Natural killer cell (primary cell): ENCODE results near the gene FLYWCH1. TPM values are rescaled to one million over a fixed set of nuclear protein-coding genes. Genes with fewer than 3 reads are reported as not detected.
"Not testable (repeated sequence)": the region's sequence is repeated elsewhere in the genome, so short reads cannot be mapped to it uniquely, and the experiment has no call there.

Experiments
- ATAC-seq, 3 donors: fragments of 150-1000 bp in 2 of 3; fragments of 200-7000 bp in 1 of 3; cut with Tn5 transposase; 1 replicate in 1 of 3; 2 replicates in 2 of 3; pipeline ENCODE4 v1.10.0; 2021; ENCODE audit warnings: mild to moderate bottlenecking in 2 of 3, moderate library complexity in 2 of 3
- DNase-seq, 2 donors: peaks; one replicate each; pipeline versions ENCODE4 v3.0.0 to v3.0.0-alpha.2; 2013 to 2021; ENCODE audit warnings: mixed read lengths in 1 of 2
- H3K27ac ChIP-seq: one replicate; pipeline ENCODE4 v1.5.1; 2013; ENCODE audit warnings: mild to moderate bottlenecking, low read length
- H3K27me3 ChIP-seq: one replicate; pipeline ENCODE4 v1.6.1; 2013; ENCODE audit warnings: low read length; ENCODE audit not compliant: control insufficient read depth, insufficient read depth
- H3K36me3 ChIP-seq: one replicate; pipeline ENCODE4 v1.6.1; 2013; ENCODE audit warnings: low read length; ENCODE audit not compliant: control insufficient read depth, insufficient read depth
- H3K4me1 ChIP-seq: one replicate; pipeline ENCODE4 v1.6.1; 2013; ENCODE audit warnings: low read length; ENCODE audit not compliant: control insufficient read depth, insufficient read depth
- H3K4me3 ChIP-seq: one replicate; pipeline ENCODE4 v1.5.1; 2013; ENCODE audit warnings: low read length
- H3K9me3 ChIP-seq: one replicate; pipeline ENCODE4 v1.6.1; 2013; ENCODE audit warnings: low read length; ENCODE audit not compliant: control insufficient read depth, insufficient read depth
- H3K27ac Mint-ChIP-seq, 2 donors: one replicate each; pipeline ENCODE4 v1.8.0; 2022; ENCODE audit warnings: mild to moderate bottlenecking in 2 of 2, mixed read lengths in 2 of 2, moderate library complexity in 1 of 2
- H3K27me3 Mint-ChIP-seq, 2 donors: one replicate each; pipeline ENCODE4 v1.8.0; 2022; ENCODE audit warnings: low read depth in 2 of 2, mixed read lengths in 2 of 2
- H3K36me3 Mint-ChIP-seq: one replicate; pipeline ENCODE4 v1.8.0; 2022; ENCODE audit warnings: mixed read lengths
- H3K4me1 Mint-ChIP-seq, 2 donors: one replicate each; pipeline ENCODE4 v1.8.0; 2022; ENCODE audit warnings: mixed read lengths in 2 of 2
- H3K4me3 Mint-ChIP-seq: one replicate; pipeline ENCODE4 v1.8.0; 2022; ENCODE audit warnings: mild to moderate bottlenecking, moderate library complexity, mixed read lengths
- H3K9me3 Mint-ChIP-seq, 2 donors: one replicate each; pipeline ENCODE4 v1.8.0; 2022; ENCODE audit warnings: mixed read lengths in 2 of 2
- CTCF ChIP-seq: fragments of 200-600 bp; IDR thresholded peaks from one replicate; pipeline ENCODE4 v1.8.0; 2022; ENCODE audit warnings: antibody characterized with exemption
- WGBS: methylation state at CpG from one replicate; pipeline ENCODE4 v1.1.7; 2013; ENCODE audit warnings: missing lambda C conversion rate; ENCODE audit not compliant: insufficient coverage; 5-methylcytosine and 5-hydroxymethylcytosine counted together
- intact Hi-C: fragments of 100-400 bp; cut with micrococcal nuclease; formaldehyde crosslinking; loops from one replicate; pipeline ENCODE4 v1.14.2; 2022
- total RNA-seq, 4 donors: library from RNA; stranded (reverse); fragments of 120-200 nt in 1 of 4; gene quantifications; one replicate each; pipeline versions ENCODE4 v1.2.3 to v1.2.4, GENCODE V29; 2013 to 2022

FLYWCH1 gene
- total RNA-seq, 3 donors from 2014 or later (not counting 1 experiment from before 2014, with no cell fraction given): 85.1 to 148 (median 130) TPM

- Mint-ChIP-seq H3K9me3 (no peaks in the 10 kb centered on the region), H3K27me3 (no peaks in the 10 kb centered on the region), H3K36me3 (no peaks in the 10 kb centered on the region), H3K4me1 (no peaks in the 10 kb centered on the region), H3K4me3 (no peak overlapping the region), H3K27ac (no peak overlapping the region)
- intact Hi-C loops: no loop called here
- Histone ChIP-seq H3K27me3 (no peaks in the 10 kb centered on the region), H3K4me3 (no peak overlapping the region), H3K9me3 (no peaks in the 10 kb centered on the region), H3K4me1 (no peaks in the 10 kb centered on the region), H3K36me3 (peaks cover 44% of the 10 kb centered on the region), H3K27ac (no peak overlapping the region)
- ATAC-seq (no peak), DNase-seq (no peak)
- TF ChIP-seq CTCF: no peak
- 100% methylated on average over 2 of the region's 2 CpGs for WGBS
Observed at GRCh38 chr16:2939968-2940367, 28.2 kb downstream of the FLYWCH1 start.

GRCh38 chr16:2942045-2942444, 30.3 kb downstream of the FLYWCH1 start:
- WGBS: 95% methylated on average over 4 of the region's 4 CpGs
- H3K4me1 ChIP-seq: no peaks in the 10 kb centered on the region
- no peak for TF ChIP-seq CTCF
- H3K27me3 ChIP-seq: no peaks in the 10 kb centered on the region
- H3K36me3 ChIP-seq: peaks cover 38% of the 10 kb centered on the region
- Mint-ChIP-seq H3K27me3 (no peaks in the 10 kb centered on the region), H3K4me3 (no peak overlapping the region), H3K4me1 (no peaks in the 10 kb centered on the region), H3K36me3 (no peaks in the 10 kb centered on the region), H3K9me3 (no peaks in the 10 kb centered on the region), H3K27ac (no peak overlapping the region)
- DNase-seq (no peak), ATAC-seq (no peak)
- intact Hi-C loops: no loop called here
- no peak overlapping the region for H3K4me3 ChIP-seq
- H3K27ac ChIP-seq: no peak overlapping the region
- H3K9me3 ChIP-seq: no peaks in the 10 kb centered on the region

- H3K27me3 ChIP-seq, H3K27me3 Mint-ChIP-seq, DNase-seq, H3K27ac ChIP-seq, intact Hi-C loops, H3K4me1 Mint-ChIP-seq, H3K36me3 Mint-ChIP-seq, ATAC-seq, H3K4me3 ChIP-seq, H3K4me1 ChIP-seq, H3K4me3 Mint-ChIP-seq, H3K9me3 ChIP-seq, H3K9me3 Mint-ChIP-seq, H3K27ac Mint-ChIP-seq: not testable (repeated sequence)
- H3K36me3 ChIP-seq: peaks cover 26% of the 10 kb centered on the region
- WGBS: 83% methylated on average over 12 of the region's 12 CpGs
Observed at GRCh38 chr16:2943716-2944115, 32.0 kb downstream of the FLYWCH1 start.

- Mint-ChIP-seq H3K27ac (no peak overlapping the region), H3K9me3 (no peaks in the 10 kb centered on the region), H3K4me3 (no peak overlapping the region), H3K36me3 (no peaks in the 10 kb centered on the region), H3K27me3 (no peaks in the 10 kb centered on the region), H3K4me1 (no peaks in the 10 kb centered on the region)
- Histone ChIP-seq H3K27ac (no peak overlapping the region), H3K4me1 (no peaks in the 10 kb centered on the region), H3K9me3 (no peaks in the 10 kb centered on the region), H3K27me3 (no peaks in the 10 kb centered on the region), H3K36me3 (peaks cover 5% of the 10 kb centered on the region), H3K4me3 (no peak overlapping the region)
- ATAC-seq (no peak), DNase-seq (no peak)
- TF ChIP-seq CTCF: no peak
- intact Hi-C loops: no loop called here
- 99% methylated on average over 4 of the region's 4 CpGs for WGBS
Observed at GRCh38 chr16:2946649-2947048, 34.9 kb downstream of the FLYWCH1 start.
